ENCODE data around the gene TPO. TPM values are rescaled to one million over a fixed set of nuclear protein-coding genes. Genes with fewer than 3 reads are reported as not detected.

The TPO gene
- total RNA-seq, 1 donor from 2014 or later = 52.5 TPM

GRCh38 chr2:1540481-1540880 is 127.2 kb downstream of the TPO start:
- no peak for DNase-seq (ENCODE audit: low spot score in 2 of 2)
- H3K4me3 ChIP-seq = no peak overlapping the region
- no peak for TF ChIP-seq CTCF (IDR thresholded peaks at IDR 0.05)
- H3K9me3 ChIP-seq = no peaks in the 10 kb centered on the region
- no peaks in the 10 kb centered on the region for H3K27me3 ChIP-seq
- intact Hi-C loops (cut with DNase I) = loop anchor here (10.0 kb wide), 1 partner anchor 686 kb away; no protein-coding TSS in a partner anchor
- H3K4me1 ChIP-seq = no peaks in the 10 kb centered on the region
- H3K27ac ChIP-seq = no peak overlapping the region
- H3K36me3 ChIP-seq = no peaks in the 10 kb centered on the region

- no peak for DNase-seq (ENCODE audit: low spot score in 2 of 2)
- intact Hi-C loops (cut with DNase I) = loop anchor here (10.0 kb wide), 1 partner anchor 686 kb away; no protein-coding TSS in a partner anchor
- no peak overlapping the region for H3K27ac ChIP-seq
- H3K27me3 ChIP-seq = no peaks in the 10 kb centered on the region
- H3K9me3 ChIP-seq = no peaks in the 10 kb centered on the region
- H3K36me3 ChIP-seq = no peaks in the 10 kb centered on the region
- TF ChIP-seq CTCF (IDR thresholded peaks at IDR 0.05) = no peak
- no peak overlapping the region for H3K4me3 ChIP-seq
- no peaks in the 10 kb centered on the region for H3K4me1 ChIP-seq
Measured at GRCh38 chr2:1541040-1541439, 127.8 kb downstream of the TPO start.

DNA sequence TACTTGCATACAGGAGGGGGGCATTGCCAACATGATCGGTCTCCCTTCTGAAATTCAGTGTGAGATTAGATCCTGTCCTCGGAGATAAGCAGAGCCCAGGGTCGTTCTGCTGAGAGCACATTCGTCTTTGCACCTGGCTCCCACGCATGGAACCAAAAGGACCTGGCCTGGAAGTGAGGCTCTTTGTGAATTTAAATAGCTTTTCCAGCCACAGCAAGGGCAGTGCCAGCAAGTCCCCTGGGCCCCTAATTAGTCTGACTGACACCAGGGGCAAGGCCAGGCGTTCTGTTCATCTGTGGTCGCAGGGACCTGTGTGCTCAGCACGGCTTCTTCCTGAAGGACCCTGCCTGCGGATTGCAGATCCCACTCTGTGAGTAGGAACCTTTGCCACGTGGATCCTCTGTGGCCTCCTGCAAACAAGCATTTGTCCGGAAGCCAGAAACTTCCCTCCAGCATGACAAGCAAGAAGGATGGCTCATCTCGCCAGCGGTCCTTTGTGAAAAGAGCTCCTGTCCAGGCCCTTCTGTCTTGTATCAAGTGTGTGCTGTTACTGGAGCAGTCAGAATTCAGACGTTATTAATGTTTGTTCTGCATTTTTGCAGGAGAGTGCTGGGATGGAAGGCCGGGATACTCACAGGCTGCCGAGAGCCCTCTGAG is 128.7 kb downstream of the TPO start:
- no peak for TF ChIP-seq CTCF (IDR thresholded peaks at IDR 0.05)
- Histone ChIP-seq H3K4me3 (no peak overlapping the region), H3K27ac (no peak overlapping the region), H3K27me3 (no peaks in the 10 kb centered on the region), H3K9me3 (no peaks in the 10 kb centered on the region), H3K36me3 (no peaks in the 10 kb centered on the region), H3K4me1 (no peaks in the 10 kb centered on the region)
- intact Hi-C loops (cut with DNase I) = loop anchor here (10.0 kb wide), 1 partner anchor 687 kb away; no protein-coding TSS in a partner anchor
- DNase-seq (ENCODE audit: low spot score in 2 of 2) = no peak

DNA sequence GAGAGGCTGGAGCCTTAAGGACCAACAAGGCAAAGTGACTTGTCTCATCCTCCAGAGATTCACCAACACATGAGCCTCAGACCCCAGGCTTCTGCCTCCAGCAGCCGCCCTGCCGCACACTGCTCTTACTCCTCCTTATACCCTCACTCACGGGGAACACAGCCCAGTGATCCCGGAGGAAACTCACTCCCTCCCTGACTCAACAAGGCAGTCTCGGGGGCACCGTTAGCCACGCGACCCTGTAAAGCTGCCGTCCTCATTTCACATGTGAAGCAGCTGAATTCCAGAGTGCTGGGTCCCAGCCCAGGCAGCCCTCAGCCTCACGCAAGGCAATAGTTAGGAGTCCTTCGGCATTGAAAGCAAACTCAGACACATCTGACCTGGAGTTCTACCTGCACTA is 129.7 kb downstream of the TPO start:
- Histone ChIP-seq H3K27me3 (no peaks in the 10 kb centered on the region), H3K36me3 (no peaks in the 10 kb centered on the region), H3K9me3 (no peaks in the 10 kb centered on the region), H3K27ac (no peak overlapping the region), H3K4me3 (no peak overlapping the region), H3K4me1 (no peaks in the 10 kb centered on the region)
- DNase-seq (ENCODE audit: low spot score in 2 of 2) = no peak
- intact Hi-C loops (cut with DNase I) = loop anchor here (10.0 kb wide), 1 partner anchor 688 kb away; no protein-coding TSS in a partner anchor
- TF ChIP-seq CTCF (IDR thresholded peaks at IDR 0.05) = no peak

DNA sequence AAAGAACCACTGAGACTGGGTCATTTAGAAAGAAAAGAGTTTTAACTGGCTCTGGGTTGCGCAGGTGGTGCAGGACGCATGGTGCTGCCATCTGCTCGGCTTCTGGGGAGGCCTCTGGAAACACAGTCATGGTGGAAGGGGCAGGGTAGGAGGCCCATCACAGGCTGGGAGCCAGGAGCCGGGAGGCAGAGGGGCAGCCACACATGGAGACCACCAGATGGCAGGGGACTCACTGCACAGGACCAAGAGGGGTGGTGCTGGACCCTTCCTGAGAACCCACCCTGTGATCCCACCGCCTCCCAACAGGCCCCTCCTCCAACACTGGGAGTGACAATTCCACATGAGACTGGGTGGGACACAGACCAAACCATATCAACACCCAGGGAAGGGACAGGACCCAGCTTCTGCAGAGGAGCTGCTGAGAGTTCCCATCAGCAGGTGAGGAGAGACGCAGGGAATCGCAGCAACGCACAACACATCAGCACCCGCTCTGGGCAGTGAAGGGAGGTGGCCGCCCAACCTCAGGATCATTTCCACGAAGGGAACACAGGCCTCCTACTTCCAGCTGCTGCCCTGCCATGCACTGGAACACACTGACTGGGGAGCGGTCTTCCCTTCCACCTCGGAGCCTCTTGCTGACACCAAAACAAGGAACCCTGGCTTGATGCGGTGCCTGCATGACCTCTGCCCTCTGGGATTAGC is 130.7 kb downstream of the TPO start:
- Histone ChIP-seq H3K27me3 (no peaks in the 10 kb centered on the region), H3K36me3 (no peaks in the 10 kb centered on the region), H3K27ac (no peak overlapping the region), H3K4me1 (no peaks in the 10 kb centered on the region), H3K4me3 (no peak overlapping the region), H3K9me3 (no peaks in the 10 kb centered on the region)
- no peak for DNase-seq (ENCODE audit: low spot score in 2 of 2)
- intact Hi-C loops (cut with DNase I) = loop anchor here (10.0 kb wide), 1 partner anchor 689 kb away; no protein-coding TSS in a partner anchor
- TF ChIP-seq CTCF (IDR thresholded peaks at IDR 0.05) = no peak
